Fibroblast of mammary gland (primary cell): ENCODE data around the gene TRAF1.

ENCODE experiments used
- DNase-seq: peaks from one replicate; pipeline ENCODE4 v3.0.0-alpha.2; 2010; ENCODE audit warnings: low read depth
- H3K4me3 ChIP-seq: 2 replicates; pipeline ENCODE4 v1.5.1; 2011; ENCODE audit warnings: low read depth, mild to moderate bottlenecking, low read length, moderate library complexity; ENCODE audit not compliant: control insufficient read depth
- CTCF ChIP-seq: conservative IDR thresholded peaks from 2 replicates; pipeline ENCODE4 v1.5.1; 2011; ENCODE audit warnings: low read depth, low read length, inconsistent platforms; ENCODE audit not compliant: control insufficient read depth, insufficient read depth

The TRAF1 gene

GRCh38 chr9:120855827-120856670, 70.5 kb downstream of the TRAF1 start:
- TF ChIP-seq CTCF: no peak
- no peak for DNase-seq
- H3K4me3 ChIP-seq: no peak overlapping the region

GRCh38 chr9:120854596-120855327, 71.8 kb downstream of the TRAF1 start:
- no peak for TF ChIP-seq CTCF
- no peak for DNase-seq
- H3K4me3 ChIP-seq: no peak overlapping the region

DNA sequence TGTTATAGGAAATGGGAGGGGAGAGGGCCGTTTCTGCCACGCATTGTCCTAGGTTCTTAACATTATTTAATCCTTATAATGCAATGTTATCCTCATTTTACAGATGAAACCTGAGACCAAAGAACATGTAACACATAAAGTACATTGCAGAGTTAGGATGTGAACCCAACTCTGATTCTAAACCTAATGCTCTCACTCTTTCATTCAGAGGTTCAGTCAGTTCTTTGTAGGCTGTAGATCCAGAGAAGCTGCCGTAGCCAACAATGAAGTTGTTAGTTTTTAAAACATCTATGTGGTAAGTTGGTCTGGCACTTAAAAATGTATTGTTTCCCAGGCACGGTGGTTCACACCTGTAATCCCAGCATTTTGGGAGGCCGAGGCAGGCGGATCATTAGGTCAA, 73.4 kb downstream of the TRAF1 start:
- H3K4me3 ChIP-seq: no peak overlapping the region
- no peak for TF ChIP-seq CTCF
- no peak for DNase-seq
